ENCODE data around the gene S100A4.
A peak's percentile ranks its signal among the peaks of the same experiment; 100 is the strongest.

Gene S100A4

GRCh38 chr1:153503766-153504165 is 41.8 kb downstream of the S100A4 start:
- no peak for DNase-seq (ENCODE audit: low read depth)
- TF ChIP-seq CTCF (IDR thresholded peaks at IDR 0.05; ENCODE audit: low read depth, low read length, missing control alignments), result no peak
- no peak overlapping the region for H3K4me3 ChIP-seq (ENCODE audit: low read depth, low read length)

- DNase-seq (ENCODE audit: low read depth), result no peak
- no peak for TF ChIP-seq CTCF (IDR thresholded peaks at IDR 0.05; ENCODE audit: low read depth, low read length, missing control alignments)
- no peak overlapping the region for H3K4me3 ChIP-seq (ENCODE audit: low read depth, low read length)
Measured at GRCh38 chr1:153498746-153499145, 46.9 kb downstream of the S100A4 start.

- H3K4me3 ChIP-seq (ENCODE audit: low read depth, low read length), result no peak overlapping the region
- no peak for TF ChIP-seq CTCF (IDR thresholded peaks at IDR 0.05; ENCODE audit: low read depth, low read length, missing control alignments)
- no peak for DNase-seq (ENCODE audit: low read depth)
Measured at GRCh38 chr1:153495536-153495935, 50.1 kb downstream of the S100A4 start.

GRCh38 chr1:153494976-153495535 is 50.5 kb downstream of the S100A4 start:
- DNase-seq (ENCODE audit: low read depth), result peak; percentile 12
- H3K4me3 ChIP-seq (ENCODE audit: low read depth, low read length), result no peak overlapping the region
- peak; percentile 92 for TF ChIP-seq CTCF (IDR thresholded peaks at IDR 0.05; ENCODE audit: low read depth, low read length, missing control alignments)

All from GM12864 (cell line).